HUDEP-2 (cell line): ENCODE results near the gene UTRN.

ENCODE experiments used
- DNase-seq, 76 experiments: peaks; one replicate each; lab custom pipeline; 2025; ENCODE audit not compliant: unreplicated experiment in 76 of 76; lab: John Stamatoyannopoulos, UW

UTRN gene

GRCh38 chr6:144307880-144308279, 22.7 kb downstream of the UTRN start:
- no peak for DNase-seq

GRCh38 chr6:144310765-144311164, 25.6 kb downstream of the UTRN start:
- no peak for DNase-seq

- no peak for DNase-seq
These were observed 26.2 kb downstream of the UTRN start for GRCh38 chr6:144311361-144311760.

GRCh38 chr6:144314003-144314485, 28.9 kb downstream of the UTRN start:
- no peak for DNase-seq

- no peak for DNase-seq
These were observed 29.4 kb downstream of the UTRN start for GRCh38 chr6:144314562-144314961.

- DNase-seq = no peak
These were observed 30.3 kb downstream of the UTRN start for GRCh38 chr6:144315226-144315980.

GRCh38 chr6:144315981-144316861, 31.1 kb downstream of the UTRN start:
- DNase-seq = no peak

- DNase-seq = no peak
These were observed 31.7 kb downstream of the UTRN start for GRCh38 chr6:144316862-144317195.

- no peak for DNase-seq
These were observed 32.6 kb downstream of the UTRN start for GRCh38 chr6:144317736-144318135.

- no peak for DNase-seq
These were observed 34.1 kb downstream of the UTRN start for GRCh38 chr6:144319211-144319610.

- DNase-seq = no peak
These were observed 35.6 kb downstream of the UTRN start for GRCh38 chr6:144320741-144321140.

GRCh38 chr6:144321839-144322591, 36.9 kb downstream of the UTRN start:
- DNase-seq = no peak

GRCh38 chr6:144325232-144325631, 40.1 kb downstream of the UTRN start:
- no peak for DNase-seq

- DNase-seq = no peak
These were observed 41.3 kb downstream of the UTRN start for GRCh38 chr6:144326393-144326792.

- DNase-seq = no peak
These were observed 41.9 kb downstream of the UTRN start for GRCh38 chr6:144327081-144327480.

- no peak for DNase-seq
These were observed 45.2 kb downstream of the UTRN start for GRCh38 chr6:144330017-144330987.

- no peak for DNase-seq
These were observed 46.4 kb downstream of the UTRN start for GRCh38 chr6:144331491-144331969.

GRCh38 chr6:144332177-144332576, 47.0 kb downstream of the UTRN start:
- no peak for DNase-seq

- no peak for DNase-seq
These were observed 49.1 kb downstream of the UTRN start for GRCh38 chr6:144334150-144334708.
